ENCODE measurements around the gene SATB2.

DNA sequence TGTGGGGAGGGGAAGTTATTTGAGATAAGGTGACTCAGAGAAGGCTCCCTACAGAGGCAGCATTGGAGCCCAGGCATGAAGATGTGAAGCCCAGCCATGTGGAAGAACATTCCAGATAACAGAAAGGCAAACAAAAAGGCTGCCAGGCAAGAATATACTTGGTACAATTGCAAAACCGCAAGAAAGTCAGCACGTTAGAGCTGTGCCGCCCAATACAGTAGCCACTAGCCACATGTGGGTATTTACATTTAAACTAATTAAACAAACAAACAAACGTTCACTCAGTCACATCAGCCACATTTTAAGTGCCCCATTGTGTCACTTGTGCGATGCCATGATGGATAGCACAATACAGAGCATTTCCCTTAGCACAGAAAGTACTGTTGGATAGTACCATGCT, 179.6 kb downstream of the SATB2 start:
- TF ChIP-seq, protein P1, sequence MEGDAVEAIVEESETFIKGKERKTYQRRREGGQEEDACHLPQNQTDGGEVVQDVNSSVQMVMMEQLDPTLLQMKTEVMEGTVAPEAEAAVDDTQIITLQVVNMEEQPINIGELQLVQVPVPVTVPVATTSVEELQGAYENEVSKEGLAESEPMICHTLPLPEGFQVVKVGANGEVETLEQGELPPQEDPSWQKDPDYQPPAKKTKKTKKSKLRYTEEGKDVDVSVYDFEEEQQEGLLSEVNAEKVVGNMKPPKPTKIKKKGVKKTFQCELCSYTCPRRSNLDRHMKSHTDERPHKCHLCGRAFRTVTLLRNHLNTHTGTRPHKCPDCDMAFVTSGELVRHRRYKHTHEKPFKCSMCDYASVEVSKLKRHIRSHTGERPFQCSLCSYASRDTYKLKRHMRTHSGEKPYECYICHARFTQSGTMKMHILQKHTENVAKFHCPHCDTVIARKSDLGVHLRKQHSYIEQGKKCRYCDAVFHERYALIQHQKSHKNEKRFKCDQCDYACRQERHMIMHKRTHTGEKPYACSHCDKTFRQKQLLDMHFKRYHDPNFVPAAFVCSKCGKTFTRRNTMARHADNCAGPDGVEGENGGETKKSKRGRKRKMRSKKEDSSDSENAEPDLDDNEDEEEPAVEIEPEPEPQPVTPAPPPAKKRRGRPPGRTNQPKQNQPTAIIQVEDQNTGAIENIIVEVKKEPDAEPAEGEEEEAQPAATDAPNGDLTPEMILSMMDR (IDR thresholded peaks at IDR 0.05), result no peak
- no peak for TF ChIP-seq POLR2A (IDR thresholded peaks at IDR 0.05)

Data from right lobe of liver (tissue), 4 donors.